GM06990 (cell line): ENCODE results near the gene TBC1D22A.

Experiments
- DNase-seq: peaks from one replicate; pipeline ENCODE4 v3.0.0-alpha.2; 2011; ENCODE audit not compliant: insufficient read length; ENCODE audit errors: extremely low read depth
- H3K27me3 ChIP-seq: replicated peaks from 2 replicates; pipeline ENCODE4 v1.6.0; 2011; ENCODE audit warnings: low read length; ENCODE audit not compliant: control insufficient read depth, insufficient read depth
- H3K36me3 ChIP-seq: 2 replicates; pipeline ENCODE4 v1.5.1; 2011; ENCODE audit warnings: low read length; ENCODE audit not compliant: control insufficient read depth, insufficient read depth
- H3K4me3 ChIP-seq: replicated peaks from 2 replicates; pipeline ENCODE4 v1.5.1; 2011; ENCODE audit warnings: low read depth, mild to moderate bottlenecking, control low read depth, low read length
- CTCF ChIP-seq: IDR thresholded peaks from 2 replicates; pipeline ENCODE4 v1.5.1; 2011; ENCODE audit warnings: low read length, control low read depth, mild to moderate bottlenecking, inconsistent platforms; ENCODE audit not compliant: insufficient read depth, poor library complexity, severe bottlenecking

Gene TBC1D22A

GRCh38 chr22:46764140-46764680 is 1.8 kb downstream of the TBC1D22A start:
- TF ChIP-seq CTCF = no peak
- DNase-seq = no peak
- H3K4me3 ChIP-seq = peak overlapping the region; percentile 99

GRCh38 chr22:46764779-46765485 is 2.5 kb downstream of the TBC1D22A start:
- DNase-seq = no peak
- no peaks in the 10 kb centered on the region for H3K27me3 ChIP-seq
- H3K36me3 ChIP-seq = peaks cover 5% of the 10 kb centered on the region
- no peak for TF ChIP-seq CTCF
- peak overlapping the region; percentile 99 for H3K4me3 ChIP-seq

More at GRCh38 chr22:46764140-46764680, 1.8 kb downstream of the TBC1D22A start:
- Histone ChIP-seq H3K36me3 (peaks cover 5% of the 10 kb centered on the region), H3K27me3 (no peaks in the 10 kb centered on the region)

DNA sequence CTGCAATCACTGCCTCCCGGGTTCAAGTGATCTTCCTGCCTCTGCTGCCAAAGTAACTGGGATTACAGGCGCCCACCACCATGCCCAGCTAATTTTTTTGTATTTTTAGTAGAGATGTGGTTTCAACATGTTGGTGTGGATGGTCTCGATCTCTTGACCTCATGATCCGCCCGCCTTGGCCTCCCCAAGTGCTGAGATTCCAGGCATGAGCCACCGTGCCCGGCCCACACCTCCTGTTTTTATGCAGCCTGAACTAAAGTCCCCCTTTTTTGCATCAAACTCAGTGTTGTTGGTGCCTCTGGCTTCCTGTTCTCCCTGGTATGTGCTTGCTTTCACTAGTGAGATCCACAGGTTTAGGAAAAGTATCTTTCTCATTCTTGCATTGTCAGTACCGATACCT is 4.2 kb downstream of the TBC1D22A start:
- no peak overlapping the region for H3K4me3 ChIP-seq
- no peaks in the 10 kb centered on the region for H3K27me3 ChIP-seq
- peaks cover 5% of the 10 kb centered on the region for H3K36me3 ChIP-seq
- DNase-seq = no peak
- no peak for TF ChIP-seq CTCF

DNA sequence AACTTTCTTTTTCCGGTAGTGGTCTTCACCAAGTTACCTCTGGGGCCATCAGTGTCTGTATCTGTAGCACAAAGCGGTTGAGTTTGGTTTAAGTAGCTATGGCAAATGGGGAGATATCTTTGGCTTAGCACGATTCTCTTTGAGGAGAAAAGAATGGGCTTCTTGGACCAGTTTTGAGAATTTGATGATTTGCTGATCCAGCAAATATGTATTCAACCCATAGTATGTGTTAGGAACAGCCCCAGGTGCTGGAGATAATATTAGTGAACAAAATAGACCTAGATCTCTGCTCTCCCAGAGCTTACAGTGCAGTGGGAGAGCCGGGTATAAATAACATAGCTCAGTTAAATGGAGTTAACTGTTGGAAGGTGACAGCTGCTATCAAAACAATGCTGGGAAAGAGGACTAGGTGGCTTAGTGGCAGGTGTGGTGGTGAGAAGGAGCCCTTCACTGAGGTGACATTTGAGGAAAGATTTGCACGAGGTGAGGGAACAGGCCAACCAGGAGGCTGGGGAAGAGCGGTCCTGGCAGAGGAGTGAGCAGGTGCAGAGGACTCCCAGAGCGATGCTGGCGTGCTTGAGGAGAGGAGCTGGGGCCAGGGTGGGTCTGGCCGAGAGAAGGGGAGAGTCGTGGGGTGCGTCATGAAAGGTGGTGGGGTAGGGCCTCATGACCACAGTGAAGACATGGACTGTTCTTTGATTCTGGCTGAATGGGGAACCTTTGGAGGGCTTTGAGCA is 5.0 kb downstream of the TBC1D22A start:
- Histone ChIP-seq H3K36me3 (peaks cover 5% of the 10 kb centered on the region), H3K4me3 (no peak overlapping the region), H3K27me3 (no peaks in the 10 kb centered on the region)
- no peak for TF ChIP-seq CTCF
- no peak for DNase-seq

DNA sequence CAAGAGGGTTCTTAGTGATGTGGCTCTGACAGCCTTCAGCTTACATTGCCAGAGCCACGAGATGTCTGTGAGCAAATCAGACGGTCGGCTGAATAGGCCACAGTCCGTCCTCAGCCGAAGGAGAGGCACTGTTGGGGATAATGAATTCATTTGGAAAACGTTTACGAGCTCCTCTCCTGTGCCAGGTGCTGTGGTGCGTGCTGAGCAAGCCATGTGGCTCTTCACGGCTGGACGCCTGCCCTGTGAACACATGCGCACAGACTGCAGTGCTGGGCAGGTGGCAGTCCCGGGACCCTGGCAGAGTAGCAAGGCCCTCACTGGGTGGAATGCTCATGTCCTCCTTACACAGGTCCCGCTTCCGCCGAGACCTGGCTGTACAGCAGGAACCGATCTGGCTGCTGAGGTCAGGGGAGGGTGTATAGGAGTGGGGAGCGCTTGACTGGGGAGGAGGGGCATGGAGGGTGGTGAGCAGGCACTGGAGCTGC is 6.8 kb downstream of the TBC1D22A start:
- Histone ChIP-seq H3K4me3 (peak overlapping the region; percentile 47), H3K36me3 (peaks cover 5% of the 10 kb centered on the region), H3K27me3 (no peaks in the 10 kb centered on the region)
- DNase-seq = peak; percentile 74
- TF ChIP-seq CTCF = no peak
